Upper lobe of left lung (tissue), 4 donors: ENCODE data around the gene RNFT2.
A peak's percentile ranks its signal among the peaks of the same experiment; 100 is the strongest.

Experiments used
- CTCF ChIP-seq, 6 experiments: fragments of 450-650 bp in 4 of 6; fragments of 200-600 bp in 2 of 6; sonication (generic) in 2 of 6; IDR thresholded peaks; one replicate each; pipeline ENCODE4 v1.5.1; 2016 to 2019; ENCODE audit warnings: antibody characterized with exemption in 6 of 6
- POLR2A ChIP-seq, 4 donors: fragments of 450-650 bp; IDR thresholded peaks; one replicate each; pipeline ENCODE4 v1.5.1; 2016 to 2017; ENCODE audit warnings: antibody characterized with exemption in 4 of 4, mild to moderate bottlenecking in 2 of 4

- TF ChIP-seq CTCF (IDR thresholded peaks at IDR 0.05) (peak in 4 of 6 experiments; percentile 24 to 46 (median 28)), POLR2A (IDR thresholded peaks at IDR 0.05) (peak in 3 of 4 donors; percentile 53 to 89 (median 72))
Observed at GRCh38 chr12:116818948-116819832, 81.1 kb downstream of the RNFT2 start.
